K562 (cell line): ENCODE results near the gene PTRHD1. TPM values are rescaled to one million over a fixed set of nuclear protein-coding genes. Genes with fewer than 3 reads are reported as not detected.

Source experiments
- BCOR ChIP-seq: fragments of 450-650 bp; IDR thresholded peaks from 2 replicates; pipeline ENCODE4 v1.6.1; 2016
- CREB5 ChIP-seq: fragments of 250-450 bp; sonication (Bioruptor Pico); IDR thresholded peaks from 2 replicates; pipeline ENCODE4 v1.5.0; 2020; ENCODE audit warnings: mild to moderate bottlenecking
- CUX1 ChIP-seq: fragments of 200-800 bp; sonication (Bioruptor generic); IDR thresholded peaks from 2 replicates; pipeline ENCODE4 v1.6.1; 2016; ENCODE audit warnings: missing genetic modification characterization, missing compliant biosample characterization
- DIDO1 ChIP-seq: fragments of 450-650 bp; IDR thresholded peaks from 2 replicates; pipeline ENCODE4 v1.6.1; 2016; ENCODE audit warnings: low read depth, missing biosample characterization, missing genetic modification characterization
- KAT8 ChIP-seq: fragments of 450-650 bp; IDR thresholded peaks from 2 replicates; pipeline ENCODE4 v1.6.1; 2016; ENCODE audit warnings: low read depth, mild to moderate bottlenecking
- KDM1A ChIP-seq, 2 experiments: fragments of 450-650 bp; IDR thresholded peaks; 2 replicates each; pipeline ENCODE4 v1.6.1; 2016; ENCODE audit warnings: mild to moderate bottlenecking in 2 of 2
- MCM5 ChIP-seq: fragments of 450-650 bp; IDR thresholded peaks from 2 replicates; pipeline ENCODE4 v1.6.1; 2016; ENCODE audit warnings: low read depth
- MYBL2 ChIP-seq, 2 experiments: fragments of 450-650 bp in 1 of 2; sonication (generic) in 1 of 2; formaldehyde crosslinking in 1 of 2; IDR thresholded peaks; 2 replicates each; pipeline versions ENCODE4 v1.6.1 to v1.8.1; 2017 to 2022; ENCODE audit warnings: borderline replicate concordance in 1 of 2, inconsistent platforms in 1 of 2, low read depth in 1 of 2, mild to moderate bottlenecking in 1 of 2, missing genetic modification reagents in 1 of 2, moderate library complexity in 1 of 2
- NBN ChIP-seq: fragments of 450-650 bp; IDR thresholded peaks from 2 replicates; pipeline ENCODE4 v1.6.1; 2016; ENCODE audit warnings: low read depth, mild to moderate bottlenecking
- NELFE ChIP-seq: IDR thresholded peaks from 2 replicates; pipeline ENCODE4 v1.6.1; 2011; ENCODE audit warnings: mild to moderate bottlenecking; ENCODE audit not compliant: insufficient read depth, insufficient read length
- NFIX ChIP-seq: fragments of 250-450 bp; sonication (Bioruptor Pico); IDR thresholded peaks from 2 replicates; pipeline ENCODE4 v1.4.0; 2020; ENCODE audit warnings: low read depth, mild to moderate bottlenecking, moderate library complexity
- POLR2G ChIP-seq: fragments of 200-400 bp; formaldehyde crosslinking; IDR thresholded peaks from 2 replicates; pipeline ENCODE4 v1.6.1; 2017; ENCODE audit warnings: low read depth, mild to moderate bottlenecking, antibody characterized with exemption, low read length, moderate library complexity
- RB1 ChIP-seq: fragments of 450-650 bp; IDR thresholded peaks from 2 replicates; pipeline ENCODE4 v1.6.1; 2017; ENCODE audit warnings: low read depth, mild to moderate bottlenecking
- SETDB1 ChIP-seq: IDR thresholded peaks from one replicate; pipeline ENCODE4 v1.6.1; 2012; ENCODE audit warnings: low read length, control low read depth, inconsistent platforms
- SIN3B ChIP-seq: fragments of 450-650 bp; IDR thresholded peaks from 2 replicates; pipeline ENCODE4 v1.6.1; 2017; ENCODE audit warnings: low read depth, mild to moderate bottlenecking, moderate library complexity
- XRCC3 ChIP-seq: fragments of 450-650 bp; IDR thresholded peaks from 2 replicates; pipeline ENCODE4 v1.6.1; 2017; ENCODE audit warnings: mild to moderate bottlenecking, moderate library complexity
- ZBTB7A ChIP-seq: IDR thresholded peaks from 2 replicates; pipeline ENCODE4 v1.6.1; 2011; ENCODE audit warnings: low read depth, mild to moderate bottlenecking, low read length, moderate library complexity, borderline replicate concordance; ENCODE audit not compliant: control insufficient read depth
- ZBTB8A ChIP-seq: fragments of 450-650 bp; IDR thresholded peaks from 2 replicates; pipeline ENCODE4 v1.6.1; 2018; ENCODE audit warnings: mild to moderate bottlenecking, moderate library complexity; ENCODE audit not compliant: partially characterized antibody
- ZNF639 ChIP-seq, 2 experiments: fragments of 200-800 bp in 1 of 2; sonication (Bioruptor generic) in 1 of 2; sonication (generic) in 1 of 2; formaldehyde crosslinking in 1 of 2; IDR thresholded peaks in 1 of 2; conservative IDR thresholded peaks in 1 of 2; 2 replicates each; pipeline versions ENCODE4 v1.5.0 to v1.6.1; 2016 to 2020; ENCODE audit warnings: missing compliant biosample characterization in 1 of 2, missing genetic modification characterization in 1 of 2, missing genetic modification reagents in 1 of 2
- ZNF717 ChIP-seq: fragments of 250-450 bp; sonication (Bioruptor Pico); IDR thresholded peaks from 2 replicates; pipeline ENCODE4 v1.5.0; 2021
- polyA plus RNA-seq, 8 experiments: library from polyadenylated mRNA; depleted of rRNA in 4 of 8; stranded (reverse) in 5 of 8; unstranded in 3 of 8; fragments of >200 nt; fragmentation: Nextera tagmentation in 2 of 8; fragmentation: Illumina TruSeq in 1 of 8; extraction: Ambion mirVana in 2 of 8; extraction: Trizol in 1 of 8; gene quantifications; 2 replicates each; pipeline versions ENCODE4 v1.2.1 to v1.2.3, GENCODE V29; 2011 to 2014; ENCODE audit warnings: inconsistent platforms in 1 of 8, missing spikeins in 1 of 8
- total RNA-seq, 7 experiments: library from RNA; depleted of rRNA in 6 of 7; stranded (reverse); fragments of >200 nt in 6 of 7; fragmentation: Illumina TruSeq in 2 of 7; extraction: Trizol in 2 of 7; gene quantifications; 2 replicates each; pipeline versions ENCODE4 v1.2.1 to v1.2.3, GENCODE V29; 2011 to 2021; ENCODE audit warnings: low replicate concordance in 1 of 7

The PTRHD1 gene
- total and polyA plus RNA-seq, 9 of the 15 experiments (the other 6 are each of a cell fraction or from before 2014, with no cell fraction given): 15.8 to 83.2 (median 46.6) TPM

- TF ChIP-seq MCM5 (no peak), NELFE (no peak), ZNF717 (CRISPR knock-in tag) (no peak), NBN (peak; percentile 53; the same call in 1 of the 2 replicates), RB1 (peak; percentile 82; the same call in 1 of the 2 replicates), SIN3B (no peak), SETDB1 (peak; percentile 70), CREB5 (CRISPR knock-in tag) (no peak), MYBL2 (IDR thresholded peaks at IDR 0.05; ENCODE audit: low read depth) (peak; percentile 94), MYBL2 (CRISPR knock-in tag; IDR thresholded peaks at IDR 0.05; ENCODE audit: borderline replicate concordance) (no peak), KAT8 (no peak), ZBTB7A (peak; percentile 47; the same call in 1 of the 2 replicates), NFIX (no peak), XRCC3 (no peak), ZBTB8A (no peak), BCOR (0 out of 2 replicates have a peak, but pooled peaks have one; percentile 36), DIDO1 (peak; percentile 65; the same call in 1 of the 2 replicates), ZNF639 (CRISPR knock-in tag; conservative IDR thresholded peaks at IDR 0.05 in 1 of 2, IDR thresholded peaks at IDR 0.05 in 1 of 2) (peak in 1 of 2 experiments; percentile 83; a peak in 2 of 4 replicates), CUX1 (CRISPR knock-in tag) (no peak), POLR2G (peak; percentile 98), KDM1A (IDR thresholded peaks at IDR 0.05) (no peak)
Observed at GRCh38 chr2:24792874-24793760, at the start of gene PTRHD1, which contains the start of gene CENPO (continued).
